ENCODE data around the gene LONP1. TPM values are rescaled to one million over a fixed set of nuclear protein-coding genes. Genes with fewer than 3 reads are reported as not detected.

Gene LONP1
- total and polyA plus RNA-seq, 7 donors, result 58.6 to 127 (median 76.8) TPM

DNA sequence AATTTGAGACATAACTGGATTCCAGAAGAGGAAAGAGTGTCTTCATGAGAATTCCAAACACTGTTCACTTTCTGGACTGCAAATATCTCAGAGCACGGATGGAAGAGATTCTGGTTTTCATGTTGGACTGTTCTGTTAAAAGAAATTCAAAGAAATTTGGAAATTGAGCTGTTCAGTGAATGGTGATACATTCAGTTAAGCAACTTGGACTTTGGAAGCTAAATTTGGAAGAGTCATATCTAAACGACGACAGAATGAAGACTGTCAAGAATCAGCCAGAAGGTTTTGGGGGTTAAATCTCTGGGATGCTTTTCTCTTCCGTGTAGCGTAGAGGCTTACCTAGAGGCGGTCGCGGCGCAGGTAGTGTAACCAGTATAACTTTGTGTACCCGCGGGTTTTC is 71.5 kb downstream of the LONP1 start:
- Histone ChIP-seq H3K27me3 (ENCODE audit: insufficient read depth in 3 of 3, low read length in 2 of 3) (no peaks in the 10 kb centered on the region), H3K4me3 (no peak overlapping the region), H3K27ac (no peak overlapping the region), H3K9me3 (no peaks in the 10 kb centered on the region), H3K4me1 (no peaks in the 10 kb centered on the region), H3K36me3 (ENCODE audit: insufficient read depth in 1 of 2, low read depth in 1 of 2) (peaks cover 7 to 93% of the 10 kb centered on the region in 2 donors)
- DNase-seq (no peak), ATAC-seq (no peak)
- TF ChIP-seq CTCF (IDR thresholded peaks at IDR 0.05), result no peak
- 91 to 95% (median 94%) methylated on average over 9 to 11 of the region's 11 CpGs for WGBS, 3 donors
- intact Hi-C loops (cut with DNase I), result no loop called here

GRCh38 chr19:5646703-5647102 is 73.2 kb downstream of the LONP1 start:
- ATAC-seq (no peak), DNase-seq (no peak)
- WGBS, 3 donors, result 85 to 90% (median 85%) methylated on average over 4 of the region's 4 CpGs
- no peaks in the 10 kb centered on the region for H3K9me3 ChIP-seq
- no peak for TF ChIP-seq CTCF (IDR thresholded peaks at IDR 0.05)
- H3K27me3 ChIP-seq (ENCODE audit: insufficient read depth in 3 of 3, low read length in 2 of 3), result no peaks in the 10 kb centered on the region
- no peak overlapping the region for H3K27ac ChIP-seq
- H3K36me3 ChIP-seq (ENCODE audit: insufficient read depth in 1 of 2, low read depth in 1 of 2), result peaks cover 9 to 93% of the 10 kb centered on the region in 2 donors
- H3K4me3 ChIP-seq, result no peak overlapping the region
- no peaks in the 10 kb centered on the region for H3K4me1 ChIP-seq
- intact Hi-C loops (cut with DNase I), result no loop called here

DNA sequence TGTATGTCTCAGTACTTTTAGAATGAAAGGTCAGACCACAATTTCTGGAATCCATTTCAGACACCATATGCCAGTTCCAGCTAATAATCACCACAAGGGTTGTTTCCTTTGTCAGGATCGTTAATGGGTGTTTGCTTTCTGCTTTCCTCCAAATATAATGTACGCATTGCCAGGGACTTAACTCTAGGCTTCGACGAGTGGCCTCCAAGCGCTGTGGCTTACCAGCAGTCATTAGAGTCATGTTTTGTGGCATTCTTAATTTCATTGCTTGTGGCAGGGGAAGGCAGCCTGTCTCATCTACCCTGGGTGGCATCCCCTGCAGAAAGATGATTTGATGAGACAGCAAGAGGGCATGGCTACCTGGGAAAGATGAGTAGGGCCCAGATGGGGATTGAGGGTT is 74.5 kb downstream of the LONP1 start:
- Histone ChIP-seq H3K4me3 (no peak overlapping the region), H3K9me3 (no peaks in the 10 kb centered on the region), H3K36me3 (ENCODE audit: insufficient read depth in 1 of 2, low read depth in 1 of 2) (peaks cover 10 to 83% of the 10 kb centered on the region in 2 donors), H3K4me1 (peaks cover 3% of the 10 kb centered on the region), H3K27me3 (ENCODE audit: insufficient read depth in 3 of 3, low read length in 2 of 3) (no peaks in the 10 kb centered on the region), H3K27ac (no peak overlapping the region)
- ATAC-seq (no peak), DNase-seq (no peak)
- intact Hi-C loops (cut with DNase I), result no loop called here
- 85 to 88% (median 88%) methylated on average over 5 of the region's 5 CpGs for WGBS, 3 donors
- no peak for TF ChIP-seq CTCF (IDR thresholded peaks at IDR 0.05)

- DNase-seq (no peak), ATAC-seq (no peak)
- Histone ChIP-seq H3K27ac (no peak overlapping the region), H3K4me1 (peaks cover 13% of the 10 kb centered on the region), H3K27me3 (ENCODE audit: insufficient read depth in 3 of 3, low read length in 2 of 3) (no peaks in the 10 kb centered on the region), H3K36me3 (ENCODE audit: insufficient read depth in 1 of 2, low read depth in 1 of 2) (peaks cover 10 to 75% of the 10 kb centered on the region in 2 donors), H3K4me3 (no peak overlapping the region), H3K9me3 (no peaks in the 10 kb centered on the region)
- TF ChIP-seq CTCF (IDR thresholded peaks at IDR 0.05), result no peak
- intact Hi-C loops (cut with DNase I), result loop anchor here in 1 of 2 donors (5.0 kb wide), 1 partner anchor 33 kb away; no protein-coding TSS in a partner anchor
- WGBS, 3 donors, result 83 to 93% (median 85%) methylated on average over 2 of the region's 2 CpGs
Measured at GRCh38 chr19:5644037-5644436, 75.9 kb downstream of the LONP1 start.

DNA sequence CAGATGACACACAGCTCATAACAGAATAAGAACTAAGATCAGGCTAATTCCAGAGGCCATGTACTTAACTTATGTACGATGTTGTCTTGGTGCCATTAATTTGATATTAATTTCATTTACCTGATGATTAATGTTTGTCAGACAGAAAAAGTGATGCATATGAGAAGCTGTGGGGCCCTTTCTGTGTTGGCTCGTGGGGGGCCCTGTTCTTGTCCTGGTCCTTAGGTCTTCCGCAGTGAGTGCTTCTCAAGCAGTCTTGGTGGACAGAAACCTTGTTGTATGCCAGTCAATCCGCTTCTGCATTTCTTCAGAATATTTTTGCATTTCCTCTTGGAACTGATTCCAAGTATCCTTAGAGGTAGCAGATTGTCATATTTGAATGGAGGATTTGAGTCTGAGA is 76.9 kb downstream of the LONP1 start:
- peaks cover 10 to 69% of the 10 kb centered on the region in 2 donors for H3K36me3 ChIP-seq (ENCODE audit: insufficient read depth in 1 of 2, low read depth in 1 of 2)
- no peak for TF ChIP-seq CTCF (IDR thresholded peaks at IDR 0.05)
- ATAC-seq (no peak), DNase-seq (no peak)
- peaks cover 16% of the 10 kb centered on the region for H3K4me1 ChIP-seq
- 84 to 91% (median 90%) methylated on average over 4 of the region's 4 CpGs for WGBS, 3 donors
- H3K4me3 ChIP-seq, result no peak overlapping the region
- intact Hi-C loops (cut with DNase I), result loop anchor here in 1 of 2 donors (5.0 kb wide), 1 partner anchor 34 kb away; no protein-coding TSS in a partner anchor
- no peaks in the 10 kb centered on the region for H3K9me3 ChIP-seq
- H3K27me3 ChIP-seq (ENCODE audit: insufficient read depth in 3 of 3, low read length in 2 of 3), result no peaks in the 10 kb centered on the region
- no peak overlapping the region for H3K27ac ChIP-seq

Measured in psoas muscle (tissue), 8 donors.